ENCODE data around the gene HES2.
"Not testable (repeated sequence)": the region's sequence is repeated elsewhere in the genome, so short reads cannot be mapped to it uniquely, and the experiment has no call there.

Gene HES2

GRCh38 chr1:6384962-6385361 is 34.8 kb downstream of the HES2 start:
- DNase-seq (ENCODE audit: low spot score), result no peak

DNA sequence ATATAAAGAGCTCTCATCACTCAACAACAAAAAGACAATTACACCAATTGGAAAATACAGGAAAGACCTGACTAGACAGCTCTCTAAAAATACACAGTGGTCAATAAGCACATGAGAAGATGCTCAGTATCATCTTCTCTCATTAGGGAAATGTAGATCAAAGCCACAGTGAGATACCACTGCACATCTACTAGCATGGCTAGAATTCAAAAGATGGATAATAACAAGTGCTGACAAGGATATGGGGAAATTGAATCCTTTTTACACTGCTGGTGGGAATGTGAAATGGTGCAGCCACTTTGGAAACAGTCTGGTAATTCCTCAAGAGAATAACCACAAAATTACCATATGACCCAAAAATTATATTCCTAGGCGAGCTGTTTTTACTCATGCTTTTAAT is 35.6 kb downstream of the HES2 start:
- DNase-seq (ENCODE audit: low spot score), result no peak

- DNase-seq (ENCODE audit: low spot score), result no peak
Measured at GRCh38 chr1:6380037-6380436, 39.7 kb downstream of the HES2 start.

DNA sequence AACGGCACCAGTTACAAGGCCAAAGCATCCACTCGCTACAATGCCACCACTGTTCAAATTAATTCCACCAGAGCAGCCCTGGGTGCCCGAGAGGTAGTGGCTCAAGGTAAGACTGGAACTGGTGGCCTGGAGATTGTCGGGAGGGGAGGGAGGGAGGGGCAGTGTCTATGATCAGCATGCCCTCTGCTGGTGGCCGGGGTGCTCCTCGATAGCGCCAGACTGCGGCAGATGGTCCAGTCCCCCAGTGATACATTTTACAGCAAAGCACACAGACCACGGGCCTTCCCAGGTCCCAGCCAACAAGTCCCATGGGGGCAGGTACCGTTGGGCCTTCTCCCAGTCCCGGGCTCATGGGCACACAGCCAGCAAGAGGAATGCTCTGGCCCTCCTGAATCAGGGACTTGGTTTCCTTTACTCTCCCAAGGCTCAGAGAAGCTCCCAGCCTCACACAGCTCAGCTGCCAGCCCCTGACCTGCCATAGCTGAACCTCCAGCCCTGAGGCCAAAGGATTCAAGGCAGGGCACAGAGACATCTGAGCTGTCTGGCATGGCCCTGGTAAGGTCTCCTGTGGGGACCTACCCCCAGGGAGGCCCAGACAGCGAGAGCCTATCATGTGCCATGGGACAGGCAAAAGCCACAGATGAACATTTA is 41.5 kb downstream of the HES2 start:
- DNase-seq (ENCODE audit: low spot score), result no peak

- DNase-seq (ENCODE audit: low spot score), result no peak
Measured at GRCh38 chr1:6373961-6374720, 45.6 kb downstream of the HES2 start.

- DNase-seq (ENCODE audit: low spot score), result not testable (repeated sequence)
Measured at GRCh38 chr1:6372236-6372635, 47.5 kb downstream of the HES2 start.

- no peak for DNase-seq (ENCODE audit: low spot score)
Measured at GRCh38 chr1:6370006-6370405, 49.7 kb downstream of the HES2 start.

DNA sequence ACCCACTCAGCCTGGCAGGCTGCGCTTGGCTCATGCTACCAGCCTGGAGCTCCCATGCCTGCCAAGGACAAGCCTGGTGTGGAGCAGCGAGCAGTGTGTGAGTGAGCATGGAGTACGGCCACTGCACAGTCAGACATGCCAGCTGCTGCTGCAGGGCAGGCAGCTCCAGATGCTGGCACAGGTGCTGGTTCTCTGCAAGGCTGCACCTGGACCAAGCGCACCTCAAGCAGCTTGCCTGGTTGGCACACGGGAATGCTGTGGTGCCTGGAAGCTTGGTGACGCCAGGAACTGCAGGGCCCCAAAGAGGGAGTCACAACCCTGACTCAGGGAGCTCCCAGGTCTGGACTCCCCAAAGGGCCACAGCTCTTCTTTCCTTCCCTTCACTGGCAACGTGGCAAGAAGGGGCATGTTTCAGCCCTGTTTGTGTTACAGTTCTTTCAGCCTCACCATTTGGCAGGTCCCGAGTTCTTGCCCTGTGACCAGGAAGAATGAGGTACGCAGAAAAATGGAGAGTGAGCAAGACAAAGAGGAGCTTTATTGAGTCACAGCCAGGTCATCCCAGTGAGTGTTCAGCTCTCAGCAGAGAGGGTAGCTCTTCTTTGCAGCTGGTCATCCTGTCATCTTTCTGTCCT is 52.2 kb downstream of the HES2 start:
- no peak for DNase-seq (ENCODE audit: low spot score)

DNA sequence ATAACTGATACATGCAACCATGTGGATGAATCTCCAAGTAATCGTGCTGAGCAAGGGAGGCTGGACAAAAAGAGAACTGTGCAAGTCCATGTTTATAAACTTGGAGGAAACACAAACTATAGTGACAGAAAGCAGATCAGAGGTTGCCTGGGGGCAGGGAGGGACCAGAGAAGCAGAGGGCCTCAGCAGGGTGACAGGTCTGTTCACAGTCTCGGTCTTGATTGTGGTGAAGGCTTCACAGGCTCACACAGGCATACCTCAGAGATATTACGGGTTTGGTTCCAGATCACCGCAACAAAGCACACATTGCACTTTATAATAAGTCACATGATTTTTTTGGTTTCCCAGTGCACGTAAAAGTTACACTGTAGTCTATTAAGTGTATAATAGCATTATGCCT is 54.7 kb downstream of the HES2 start:
- no peak for DNase-seq (ENCODE audit: low spot score)

DNA sequence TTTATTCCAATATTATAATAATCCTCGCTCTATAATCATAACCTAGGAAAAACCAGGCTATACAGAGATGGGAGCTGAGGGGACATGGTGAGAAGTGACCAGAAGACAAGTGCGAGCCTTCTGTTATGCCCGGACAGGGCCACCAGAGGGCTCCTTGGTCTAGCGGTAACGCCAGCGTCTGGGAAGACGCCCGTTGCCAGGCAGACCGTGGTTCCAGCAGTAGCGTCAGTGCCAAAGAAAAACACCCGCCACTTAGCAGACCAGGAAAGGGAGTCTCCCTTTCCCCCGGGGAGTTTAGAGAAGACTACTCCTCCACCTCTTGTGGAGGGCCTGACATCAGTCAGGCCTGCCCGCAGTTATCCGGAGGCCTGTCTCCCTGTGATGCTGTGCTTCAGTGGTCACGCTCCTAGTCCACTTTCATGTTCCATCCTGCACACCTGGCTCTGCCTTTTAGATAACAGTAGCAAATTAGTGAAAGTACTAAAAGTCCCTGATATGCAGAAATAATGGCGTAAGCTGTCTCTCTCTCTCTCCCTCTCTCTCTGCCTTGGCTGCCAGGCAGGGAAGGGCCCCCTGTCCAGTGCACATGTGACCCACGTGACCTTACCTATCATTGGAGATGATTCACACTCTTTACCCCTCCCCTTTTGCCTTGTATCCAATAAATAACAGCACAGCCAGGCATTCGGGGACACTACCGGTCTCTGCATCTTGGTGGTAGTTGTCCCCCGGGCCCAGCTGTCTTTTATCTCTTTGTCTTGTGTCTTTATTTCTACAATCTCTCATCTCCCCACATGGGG is 56.4 kb downstream of the HES2 start:
- DNase-seq (ENCODE audit: low spot score), result not testable (repeated sequence)

Data from AG08395 (cell line).